Sigmoid colon (tissue), 7 donors: ENCODE measurements around the gene MINDY4B. TPM values are rescaled to one million over a fixed set of nuclear protein-coding genes. Genes with fewer than 3 reads are reported as not detected.

Source experiments
- DNase-seq: peaks from one replicate; pipeline ENCODE4 v3.0.0-alpha.2; 2019
- H3K27ac ChIP-seq, 4 donors: fragments of 200-600 bp; sonication (generic); one replicate each; pipeline ENCODE4 v1.5.1; 2016 to 2019; ENCODE audit warnings: mild to moderate bottlenecking in 1 of 4
- H3K27me3 ChIP-seq, 3 donors: fragments of 200-600 bp; sonication (generic); one replicate each; pipeline ENCODE4 v1.5.1; 2019; ENCODE audit warnings: mild to moderate bottlenecking in 1 of 3
- H3K36me3 ChIP-seq, 4 donors: fragments of 200-600 bp; sonication (generic); one replicate each; pipeline ENCODE4 v1.5.1; 2016 to 2019
- H3K4me1 ChIP-seq, 4 donors: fragments of 200-600 bp; sonication (generic); one replicate each; pipeline ENCODE4 v1.5.1; 2017 to 2019
- H3K4me3 ChIP-seq, 4 donors: fragments of 200-600 bp; sonication (generic); one replicate each; pipeline ENCODE4 v1.5.1; 2017 to 2019; ENCODE audit warnings: mild to moderate bottlenecking in 2 of 4, moderate library complexity in 1 of 4
- H3K9me3 ChIP-seq, 4 donors: fragments of 200-600 bp in 3 of 4; sonication (generic) in 3 of 4; one replicate each; pipeline versions ENCODE4 v1.5.1 to v1.6.1; 2013 to 2019
- EP300 ChIP-seq, 4 donors: sonication (generic); formaldehyde crosslinking; IDR thresholded peaks; one replicate each; pipeline ENCODE4 v1.6.1; 2017; ENCODE audit warnings: antibody characterized with exemption in 4 of 4
- POLR2A ChIP-seq, 2 donors: fragments of 450-650 bp; IDR thresholded peaks; one replicate each; pipeline ENCODE4 v1.6.1; 2016; ENCODE audit warnings: antibody characterized with exemption in 2 of 2, mild to moderate bottlenecking in 2 of 2, moderate library complexity in 2 of 2
- POLR2AphosphoS5 ChIP-seq, 4 donors: sonication (generic); formaldehyde crosslinking; IDR thresholded peaks; one replicate each; pipeline ENCODE4 v1.6.1; 2017; ENCODE audit warnings: antibody characterized with exemption in 4 of 4
- WGBS, 2 donors: extraction: QIAGEN DNeasy Blood & Tissue Kit; methylation state at CpG; one replicate each; pipeline ENCODE4 v1.1.7; 2013; 5-methylcytosine and 5-hydroxymethylcytosine counted together
- intact Hi-C: fragments of 100-400 bp; cut with DNase I; formaldehyde crosslinking; loops from one replicate; pipeline ENCODE4 v1.15.1; 2023
- polyA plus RNA-seq, 3 donors: library from polyadenylated mRNA; stranded (reverse); fragments of 200-250 nt; gene quantifications; one replicate each; pipeline ENCODE4 v1.2.3, GENCODE V29; 2013
- total RNA-seq, 4 donors: library from RNA; depleted of rRNA; stranded (reverse); fragments of >200 nt; gene quantifications; one replicate each; pipeline ENCODE4 v1.1.0, GENCODE V29; 2016
- TF ChIP-seq, protein P1 (sequence below), 4 experiments: fragments of 450-650 bp in 3 of 4; fragments of 200-600 bp in 1 of 4; IDR thresholded peaks; one replicate each; pipeline ENCODE4 v1.5.1; 2016 to 2019; ENCODE audit warnings: antibody characterized with exemption in 4 of 4, mild to moderate bottlenecking in 3 of 4, moderate library complexity in 2 of 4
- donor health status: healthy with polysubstance abuse.
- donor health status: Bipolar disorder and iron deficiency.
- donor health status: healthy.

MINDY4B gene
- total and polyA plus RNA-seq, 7 donors: not detected

- Histone ChIP-seq H3K27me3 (no peaks in the 10 kb centered on the region), H3K4me1 (peaks cover 0 to 4% (median 0%) of the 10 kb centered on the region in 4 donors), H3K36me3 (no peaks in the 10 kb centered on the region), H3K4me3 (no peak overlapping the region), H3K9me3 (no peaks in the 10 kb centered on the region), H3K27ac (no peak overlapping the region)
- DNase-seq: no peak
- 20 to 48% methylated on average over 1 of the region's 1 CpG for WGBS, 2 donors
- intact Hi-C loops: no loop called here
- TF ChIP-seq EP300 (IDR thresholded peaks at IDR 0.05) (no peak), POLR2A (IDR thresholded peaks at IDR 0.05) (no peak), POLR2AphosphoS5 (IDR thresholded peaks at IDR 0.05) (no peak)
- TF ChIP-seq, protein P1, sequence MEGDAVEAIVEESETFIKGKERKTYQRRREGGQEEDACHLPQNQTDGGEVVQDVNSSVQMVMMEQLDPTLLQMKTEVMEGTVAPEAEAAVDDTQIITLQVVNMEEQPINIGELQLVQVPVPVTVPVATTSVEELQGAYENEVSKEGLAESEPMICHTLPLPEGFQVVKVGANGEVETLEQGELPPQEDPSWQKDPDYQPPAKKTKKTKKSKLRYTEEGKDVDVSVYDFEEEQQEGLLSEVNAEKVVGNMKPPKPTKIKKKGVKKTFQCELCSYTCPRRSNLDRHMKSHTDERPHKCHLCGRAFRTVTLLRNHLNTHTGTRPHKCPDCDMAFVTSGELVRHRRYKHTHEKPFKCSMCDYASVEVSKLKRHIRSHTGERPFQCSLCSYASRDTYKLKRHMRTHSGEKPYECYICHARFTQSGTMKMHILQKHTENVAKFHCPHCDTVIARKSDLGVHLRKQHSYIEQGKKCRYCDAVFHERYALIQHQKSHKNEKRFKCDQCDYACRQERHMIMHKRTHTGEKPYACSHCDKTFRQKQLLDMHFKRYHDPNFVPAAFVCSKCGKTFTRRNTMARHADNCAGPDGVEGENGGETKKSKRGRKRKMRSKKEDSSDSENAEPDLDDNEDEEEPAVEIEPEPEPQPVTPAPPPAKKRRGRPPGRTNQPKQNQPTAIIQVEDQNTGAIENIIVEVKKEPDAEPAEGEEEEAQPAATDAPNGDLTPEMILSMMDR (IDR thresholded peaks at IDR 0.05): no peak
Measured at GRCh38 chr3:150933473-150933995, 28.3 kb upstream of the MINDY4B start.

DNA sequence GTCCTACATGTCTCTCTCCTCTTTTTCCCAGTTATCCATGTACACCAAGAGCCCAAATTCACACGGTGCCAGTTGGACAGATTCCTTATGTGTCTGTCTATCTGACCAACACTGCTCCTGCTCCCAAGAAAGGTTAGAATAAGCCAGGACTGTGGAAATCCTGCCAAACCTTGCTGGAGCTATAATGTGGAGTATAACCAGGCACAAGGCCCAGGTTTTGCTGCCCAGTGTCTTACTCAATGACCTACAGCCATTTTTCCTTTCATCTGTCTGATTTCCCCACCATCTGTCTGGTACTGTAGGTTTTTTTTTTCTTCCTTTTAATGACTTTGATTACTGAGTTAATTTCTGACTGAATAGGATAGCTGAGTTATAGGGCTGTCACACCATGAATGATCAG is 26.5 kb upstream of the MINDY4B start:
- TF ChIP-seq, protein P1 (IDR thresholded peaks at IDR 0.05): no peak
- TF ChIP-seq POLR2A (IDR thresholded peaks at IDR 0.05) (no peak), POLR2AphosphoS5 (IDR thresholded peaks at IDR 0.05) (peak in 2 of 4 donors; percentile 54 to 67)
- Histone ChIP-seq H3K4me3 (no peak overlapping the region), H3K27me3 (no peaks in the 10 kb centered on the region), H3K36me3 (no peaks in the 10 kb centered on the region), H3K9me3 (no peaks in the 10 kb centered on the region), H3K4me1 (peaks cover 0 to 4% (median 0%) of the 10 kb centered on the region in 4 donors), H3K27ac (no peak overlapping the region)
- 84 to 90% methylated on average over 1 of the region's 1 CpG for WGBS, 2 donors
- intact Hi-C loops: no loop called here
- no peak for DNase-seq

DNA sequence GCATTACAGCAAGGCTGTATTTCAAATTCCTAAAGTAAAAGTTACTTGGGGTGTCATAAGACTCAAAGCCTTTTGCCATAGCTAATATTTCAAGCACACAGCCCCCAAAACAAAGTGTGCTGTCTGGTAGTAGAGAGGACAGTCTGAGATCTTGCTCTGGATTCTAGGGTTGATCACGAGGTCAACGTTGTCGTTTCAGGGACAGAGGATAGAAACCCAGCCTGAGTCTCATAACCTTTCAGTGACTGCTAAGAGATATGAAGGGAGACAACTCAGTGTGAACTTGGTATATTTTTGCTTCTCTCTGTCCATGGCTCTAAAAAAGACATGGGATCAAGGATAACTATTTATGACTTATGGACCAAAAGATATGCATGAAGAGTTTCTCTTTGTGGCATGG is 25.6 kb upstream of the MINDY4B start:
- Histone ChIP-seq H3K27ac (no peak overlapping the region), H3K9me3 (no peaks in the 10 kb centered on the region), H3K4me3 (no peak overlapping the region), H3K36me3 (no peaks in the 10 kb centered on the region), H3K27me3 (no peaks in the 10 kb centered on the region), H3K4me1 (peaks cover 0 to 6% (median 1%) of the 10 kb centered on the region in 4 donors)
- no peak for DNase-seq
- no peak for TF ChIP-seq POLR2AphosphoS5 (IDR thresholded peaks at IDR 0.05)
- TF ChIP-seq EP300 (IDR thresholded peaks at IDR 0.05): no peak
- TF ChIP-seq POLR2A (IDR thresholded peaks at IDR 0.05): no peak
- TF ChIP-seq, protein P1 (IDR thresholded peaks at IDR 0.05): no peak
- WGBS, 2 donors: 77 to 80% methylated on average over 3 of the region's 3 CpGs
- intact Hi-C loops: no loop called here

DNA sequence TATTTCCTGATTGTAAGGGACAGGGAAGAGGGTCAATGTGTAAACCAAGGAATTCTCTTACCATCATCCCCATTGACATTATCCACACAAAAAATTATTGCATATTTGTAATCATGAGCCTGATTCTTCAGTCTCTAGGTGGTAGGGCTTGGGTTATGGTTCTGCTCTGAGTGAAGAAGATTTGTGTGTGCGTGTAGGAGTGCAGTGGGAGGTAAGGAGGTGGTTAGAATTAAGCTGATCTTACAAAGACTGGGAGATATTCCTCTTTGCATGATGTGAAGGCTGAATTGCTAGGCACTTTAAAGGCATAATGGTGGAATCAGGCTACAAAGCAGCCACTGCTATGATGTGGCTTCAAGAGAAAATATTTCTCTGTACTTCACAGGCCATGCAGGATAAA is 23.0 kb upstream of the MINDY4B start:
- H3K27me3 ChIP-seq: no peaks in the 10 kb centered on the region
- H3K36me3 ChIP-seq: no peaks in the 10 kb centered on the region
- TF ChIP-seq EP300 (IDR thresholded peaks at IDR 0.05): no peak
- TF ChIP-seq, protein P1 (IDR thresholded peaks at IDR 0.05): no peak
- TF ChIP-seq POLR2A (IDR thresholded peaks at IDR 0.05): no peak
- TF ChIP-seq POLR2AphosphoS5 (IDR thresholded peaks at IDR 0.05): no peak
- no peak for DNase-seq
- no peaks in the 10 kb centered on the region for H3K9me3 ChIP-seq
- intact Hi-C loops: loop anchor here (5.0 kb wide), 1 partner anchor 219 kb away; no protein-coding TSS in a partner anchor
- no peak overlapping the region for H3K4me3 ChIP-seq
- H3K4me1 ChIP-seq: peaks cover 0 to 9% (median 2%) of the 10 kb centered on the region in 4 donors
- 88 to 96% methylated on average over 1 of the region's 1 CpG for WGBS, 2 donors
- H3K27ac ChIP-seq: no peak overlapping the region

GRCh38 chr3:150926328-150926727 is 21.1 kb upstream of the MINDY4B start:
- Histone ChIP-seq H3K27ac (no peak overlapping the region), H3K36me3 (no peaks in the 10 kb centered on the region), H3K27me3 (no peaks in the 10 kb centered on the region), H3K4me3 (no peak overlapping the region), H3K9me3 (no peaks in the 10 kb centered on the region), H3K4me1 (peaks cover 0 to 7% (median 2%) of the 10 kb centered on the region in 4 donors)
- intact Hi-C loops: loop anchor here (5.0 kb wide), 1 partner anchor 221 kb away; no protein-coding TSS in a partner anchor
- 75 to 86% methylated on average over 7 of the region's 7 CpGs for WGBS, 2 donors
- no peak for DNase-seq
- TF ChIP-seq POLR2AphosphoS5 (IDR thresholded peaks at IDR 0.05) (no peak), EP300 (IDR thresholded peaks at IDR 0.05) (no peak), POLR2A (IDR thresholded peaks at IDR 0.05) (no peak)
- TF ChIP-seq, protein P1 (IDR thresholded peaks at IDR 0.05): no peak
